ENCODE data around the gene IL17RA.
"Not testable (repeated sequence)": the region's sequence is repeated elsewhere in the genome, so short reads cannot be mapped to it uniquely, and the experiment has no call there.

The IL17RA gene, protein sequence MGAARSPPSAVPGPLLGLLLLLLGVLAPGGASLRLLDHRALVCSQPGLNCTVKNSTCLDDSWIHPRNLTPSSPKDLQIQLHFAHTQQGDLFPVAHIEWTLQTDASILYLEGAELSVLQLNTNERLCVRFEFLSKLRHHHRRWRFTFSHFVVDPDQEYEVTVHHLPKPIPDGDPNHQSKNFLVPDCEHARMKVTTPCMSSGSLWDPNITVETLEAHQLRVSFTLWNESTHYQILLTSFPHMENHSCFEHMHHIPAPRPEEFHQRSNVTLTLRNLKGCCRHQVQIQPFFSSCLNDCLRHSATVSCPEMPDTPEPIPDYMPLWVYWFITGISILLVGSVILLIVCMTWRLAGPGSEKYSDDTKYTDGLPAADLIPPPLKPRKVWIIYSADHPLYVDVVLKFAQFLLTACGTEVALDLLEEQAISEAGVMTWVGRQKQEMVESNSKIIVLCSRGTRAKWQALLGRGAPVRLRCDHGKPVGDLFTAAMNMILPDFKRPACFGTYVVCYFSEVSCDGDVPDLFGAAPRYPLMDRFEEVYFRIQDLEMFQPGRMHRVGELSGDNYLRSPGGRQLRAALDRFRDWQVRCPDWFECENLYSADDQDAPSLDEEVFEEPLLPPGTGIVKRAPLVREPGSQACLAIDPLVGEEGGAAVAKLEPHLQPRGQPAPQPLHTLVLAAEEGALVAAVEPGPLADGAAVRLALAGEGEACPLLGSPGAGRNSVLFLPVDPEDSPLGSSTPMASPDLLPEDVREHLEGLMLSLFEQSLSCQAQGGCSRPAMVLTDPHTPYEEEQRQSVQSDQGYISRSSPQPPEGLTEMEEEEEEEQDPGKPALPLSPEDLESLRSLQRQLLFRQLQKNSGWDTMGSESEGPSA

DNA sequence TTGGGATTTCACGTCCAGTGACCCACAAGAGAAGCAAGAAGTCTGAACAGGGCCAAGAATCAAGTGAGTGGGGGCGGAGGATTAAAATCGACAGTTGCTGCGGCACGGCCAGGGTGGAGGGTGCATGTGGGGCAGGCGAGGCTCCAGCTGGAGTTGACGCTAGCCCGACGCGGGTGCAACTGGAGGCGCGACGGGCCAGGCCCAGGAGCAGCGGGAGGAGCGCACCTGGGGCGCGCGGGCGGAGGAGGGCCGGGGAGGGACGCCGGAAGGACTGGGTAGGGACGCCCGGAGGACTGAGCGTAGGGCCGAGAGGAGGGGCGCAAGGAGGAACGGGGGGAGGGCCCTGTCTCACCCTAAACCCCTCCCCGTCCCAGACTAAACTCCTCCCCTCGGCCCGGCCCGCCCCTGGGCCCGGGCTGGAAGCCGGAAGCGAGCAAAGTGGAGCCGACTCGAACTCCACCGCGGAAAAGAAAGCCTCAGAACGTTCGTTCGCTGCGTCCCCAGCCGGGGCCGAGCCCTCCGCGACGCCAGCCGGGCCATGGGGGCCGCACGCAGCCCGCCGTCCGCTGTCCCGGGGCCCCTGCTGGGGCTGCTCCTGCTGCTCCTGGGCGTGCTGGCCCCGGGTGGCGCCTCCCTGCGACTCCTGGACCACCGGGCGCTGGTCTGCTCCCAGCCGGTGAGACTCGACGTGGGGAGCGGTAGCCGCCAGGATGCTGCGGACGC lies at the start of gene IL17RA:
TSS of gene IL17RA (plus strand) at position 447 of the 723 bp plus-strand sequence. CDS start at position 539, 92 bp downstream.
- H3K4me2 ChIP-seq (ENCODE audit: low read depth, low read length, poor library complexity, severe bottlenecking) = peak within 1 kb of the TSS; percentile 62
- peak within 1 kb of the TSS; percentile 32; the same call in 1 of the 2 replicates for H3K27ac ChIP-seq (ENCODE audit: low read depth, low read length)

DNA sequence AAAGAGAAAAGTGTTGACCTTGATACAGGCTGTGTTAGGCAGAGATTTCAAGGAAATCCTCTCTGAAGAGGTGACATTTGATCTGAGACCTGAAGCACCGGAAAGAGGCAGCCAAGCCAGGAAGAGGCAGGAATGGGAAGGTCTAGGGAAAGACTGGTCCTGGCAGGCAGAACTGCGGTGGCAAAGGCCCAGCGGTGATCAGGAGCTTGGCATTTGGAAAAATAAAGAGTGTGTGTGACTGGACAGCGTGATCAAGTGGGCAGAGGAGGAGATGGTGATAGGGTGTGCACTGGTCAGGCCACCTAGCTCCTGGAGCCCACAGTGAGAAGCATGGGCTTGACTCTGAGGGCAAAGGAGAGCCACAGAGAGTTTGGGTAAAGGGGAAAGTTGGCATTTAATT lies 49.6 kb upstream of the IL17RA start:
- Histone ChIP-seq H3K36me3 (ENCODE audit: low read length) (no peaks in the 10 kb centered on the region), H3K4me2 (ENCODE audit: low read depth, low read length, poor library complexity, severe bottlenecking) (no peak overlapping the region), H3K27me3 (ENCODE audit: low read length) (no peaks in the 10 kb centered on the region), H3K9me3 (ENCODE audit: insufficient read depth, low read length) (no peaks in the 10 kb centered on the region), H2AFZ (ENCODE audit: low read depth, low read length, severe bottlenecking) (no peak overlapping the region), H3K79me2 (ENCODE audit: insufficient read depth, low read length) (no peaks in the 10 kb centered on the region), H3F3A (ENCODE audit: insufficient read depth) (no peaks in the 10 kb centered on the region), H4K20me1 (ENCODE audit: low read depth, low read length) (no peaks in the 10 kb centered on the region), H3K4me3 (ENCODE audit: insufficient read depth, low read length, poor library complexity, severe bottlenecking) (no peak overlapping the region), H3K27ac (ENCODE audit: low read depth, low read length) (no peak overlapping the region), H3K9me2 (replicated peaks; ENCODE audit: insufficient read depth, low read length) (no peaks in the 10 kb centered on the region), H3K9ac (ENCODE audit: low read length) (no peak overlapping the region)
- TF ChIP-seq EZH2phosphoT487 (conservative IDR thresholded peaks at IDR 0.05; ENCODE audit: low read length) = no peak
- TF ChIP-seq, protein P1, sequence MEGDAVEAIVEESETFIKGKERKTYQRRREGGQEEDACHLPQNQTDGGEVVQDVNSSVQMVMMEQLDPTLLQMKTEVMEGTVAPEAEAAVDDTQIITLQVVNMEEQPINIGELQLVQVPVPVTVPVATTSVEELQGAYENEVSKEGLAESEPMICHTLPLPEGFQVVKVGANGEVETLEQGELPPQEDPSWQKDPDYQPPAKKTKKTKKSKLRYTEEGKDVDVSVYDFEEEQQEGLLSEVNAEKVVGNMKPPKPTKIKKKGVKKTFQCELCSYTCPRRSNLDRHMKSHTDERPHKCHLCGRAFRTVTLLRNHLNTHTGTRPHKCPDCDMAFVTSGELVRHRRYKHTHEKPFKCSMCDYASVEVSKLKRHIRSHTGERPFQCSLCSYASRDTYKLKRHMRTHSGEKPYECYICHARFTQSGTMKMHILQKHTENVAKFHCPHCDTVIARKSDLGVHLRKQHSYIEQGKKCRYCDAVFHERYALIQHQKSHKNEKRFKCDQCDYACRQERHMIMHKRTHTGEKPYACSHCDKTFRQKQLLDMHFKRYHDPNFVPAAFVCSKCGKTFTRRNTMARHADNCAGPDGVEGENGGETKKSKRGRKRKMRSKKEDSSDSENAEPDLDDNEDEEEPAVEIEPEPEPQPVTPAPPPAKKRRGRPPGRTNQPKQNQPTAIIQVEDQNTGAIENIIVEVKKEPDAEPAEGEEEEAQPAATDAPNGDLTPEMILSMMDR (IDR thresholded peaks at IDR 0.05; ENCODE audit: insufficient read depth, low read length, poor library complexity, severe bottlenecking) = no peak

More for the DNA sequence above, at the start of gene IL17RA:
- peak within 1 kb of the TSS; percentile 81 for H3K9ac ChIP-seq (ENCODE audit: low read length)
- H3K4me3 ChIP-seq (ENCODE audit: insufficient read depth, low read length, poor library complexity, severe bottlenecking) = peak within 1 kb of the TSS; percentile 72
- peak within 1 kb of the TSS; percentile 87 for H2AFZ ChIP-seq (ENCODE audit: low read depth, low read length, severe bottlenecking)
- H3K79me2 ChIP-seq (ENCODE audit: insufficient read depth, low read length) = no peaks in the 10 kb centered on the region
- H4K20me1 ChIP-seq (ENCODE audit: low read depth, low read length) = no peaks in the 10 kb centered on the region
- no peaks in the 10 kb centered on the region for H3K9me2 ChIP-seq (replicated peaks; ENCODE audit: insufficient read depth, low read length)
- H3F3A ChIP-seq (ENCODE audit: insufficient read depth) = 0 out of 2 replicates have a peak, but pooled peaks cover 3% of the 10 kb centered on the region
- H3K36me3 ChIP-seq (ENCODE audit: low read length) = no peaks in the 10 kb centered on the region
- TF ChIP-seq, protein P1 (IDR thresholded peaks at IDR 0.05; ENCODE audit: insufficient read depth, low read length, poor library complexity, severe bottlenecking) = no peak
- no peak for TF ChIP-seq EZH2phosphoT487 (conservative IDR thresholded peaks at IDR 0.05; ENCODE audit: low read length)
- no peaks in the 10 kb centered on the region for H3K27me3 ChIP-seq (ENCODE audit: low read length)
- H3K9me3 ChIP-seq (ENCODE audit: insufficient read depth, low read length) = no peaks in the 10 kb centered on the region

DNA sequence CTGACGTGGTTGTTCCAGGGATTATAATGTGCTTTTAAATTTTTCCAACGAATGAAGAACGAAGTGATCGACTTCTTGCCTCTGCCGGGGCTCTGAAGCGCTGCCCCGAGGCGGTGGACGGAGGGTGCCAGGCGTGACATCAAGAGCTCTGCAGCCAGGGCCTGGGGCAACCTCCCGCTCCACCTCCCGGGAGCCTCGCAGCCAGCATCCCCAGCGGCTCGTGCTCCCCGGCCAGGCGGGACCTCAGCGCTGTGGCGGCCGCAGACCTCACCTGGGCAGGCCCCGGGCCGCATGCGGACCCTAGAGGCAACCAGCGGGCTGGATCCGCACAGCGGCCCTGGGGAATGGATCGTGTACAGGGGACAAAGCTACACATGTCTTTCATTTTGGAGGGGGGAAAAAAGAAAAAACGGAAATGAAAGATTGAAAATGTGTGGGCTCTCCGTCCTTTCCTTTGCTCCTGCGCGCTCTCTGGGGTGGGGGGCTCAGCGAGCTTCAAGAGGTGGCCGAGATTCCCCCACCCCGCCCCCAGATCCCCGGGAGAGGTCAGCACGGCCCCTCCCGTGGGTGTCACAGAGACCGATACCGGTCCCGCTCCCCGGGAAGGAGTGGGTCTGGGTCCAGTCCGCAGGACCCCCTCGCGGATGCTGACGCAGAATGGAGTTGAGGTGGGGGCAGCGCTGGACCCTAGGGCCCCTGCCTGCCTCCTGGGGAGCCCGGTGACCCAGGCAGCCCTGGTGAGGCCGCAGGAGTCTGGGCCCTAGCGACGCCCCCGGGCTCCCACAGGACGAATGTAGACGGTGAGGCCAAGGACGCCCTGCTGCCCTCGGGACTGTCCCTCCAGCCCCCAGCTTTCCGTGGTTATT lies 48.6 kb upstream of the IL17RA start:
- H3K36me3 ChIP-seq (ENCODE audit: low read length); H3K27me3 ChIP-seq (ENCODE audit: low read length); H2AFZ ChIP-seq (ENCODE audit: low read depth, low read length, severe bottlenecking); H3K9me3 ChIP-seq (ENCODE audit: insufficient read depth, low read length); H3K4me2 ChIP-seq (ENCODE audit: low read depth, low read length, poor library complexity, severe bottlenecking); H3K9me2 ChIP-seq (replicated peaks; ENCODE audit: insufficient read depth, low read length); H3K27ac ChIP-seq (ENCODE audit: low read depth, low read length); H3F3A ChIP-seq (ENCODE audit: insufficient read depth); H3K9ac ChIP-seq (ENCODE audit: low read length); H3K79me2 ChIP-seq (ENCODE audit: insufficient read depth, low read length); H4K20me1 ChIP-seq (ENCODE audit: low read depth, low read length); H3K4me3 ChIP-seq (ENCODE audit: insufficient read depth, low read length, poor library complexity, severe bottlenecking): not testable (repeated sequence)

DNA sequence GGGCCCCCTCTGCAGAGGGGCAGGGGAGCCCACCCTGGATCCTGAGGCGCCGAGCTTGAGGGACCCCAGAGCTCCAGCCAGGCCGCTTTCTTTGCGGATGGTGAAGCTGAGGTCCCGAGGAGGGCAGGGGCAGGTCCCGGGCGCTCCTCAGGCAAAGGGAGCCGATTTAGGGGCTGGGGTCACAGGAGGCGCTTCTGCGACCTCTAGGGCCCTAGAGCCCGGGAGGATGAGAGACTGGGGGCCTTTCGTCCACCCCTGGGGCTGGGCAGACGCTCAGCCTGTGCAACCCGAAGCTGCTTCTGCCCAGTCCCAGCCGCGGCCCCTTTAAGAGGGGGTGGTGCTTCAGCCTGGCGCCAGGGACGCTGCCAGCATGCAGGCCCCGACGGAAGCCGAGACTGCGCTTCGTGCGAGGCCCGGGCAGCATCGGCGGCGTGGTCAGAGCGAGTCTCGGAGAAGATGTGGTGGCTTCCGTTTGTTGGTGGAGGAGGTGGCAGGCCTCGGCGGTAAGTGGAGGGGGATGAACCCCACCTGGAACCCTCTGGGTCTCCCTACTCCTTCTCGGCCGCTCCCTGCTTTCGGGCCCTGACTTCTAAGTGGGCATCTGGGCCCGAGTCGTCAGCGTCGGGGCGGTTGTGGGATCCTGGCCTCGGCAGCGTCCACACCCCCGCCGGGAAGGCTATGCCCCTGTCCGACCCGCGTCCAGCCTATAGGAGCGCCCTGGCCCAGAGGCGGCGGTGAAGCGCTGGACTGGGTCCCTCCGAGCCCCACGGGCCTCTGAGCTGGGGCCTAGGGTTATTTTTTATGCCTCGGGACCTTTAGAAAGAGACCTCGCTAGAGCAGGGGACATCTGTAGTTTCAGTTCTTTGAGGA lies 47.7 kb upstream of the IL17RA start:
- H3K9me3 ChIP-seq (ENCODE audit: insufficient read depth, low read length); H3K27me3 ChIP-seq (ENCODE audit: low read length); H3K4me3 ChIP-seq (ENCODE audit: insufficient read depth, low read length, poor library complexity, severe bottlenecking); H4K20me1 ChIP-seq (ENCODE audit: low read depth, low read length); H3K9ac ChIP-seq (ENCODE audit: low read length); H2AFZ ChIP-seq (ENCODE audit: low read depth, low read length, severe bottlenecking); H3K36me3 ChIP-seq (ENCODE audit: low read length); H3K79me2 ChIP-seq (ENCODE audit: insufficient read depth, low read length); H3F3A ChIP-seq (ENCODE audit: insufficient read depth); H3K4me2 ChIP-seq (ENCODE audit: low read depth, low read length, poor library complexity, severe bottlenecking); H3K27ac ChIP-seq (ENCODE audit: low read depth, low read length); H3K9me2 ChIP-seq (replicated peaks; ENCODE audit: insufficient read depth, low read length): not testable (repeated sequence)
